Measurements from ENCODE around the gene TRPC4AP. TPM values are rescaled to one million over a fixed set of nuclear protein-coding genes. Genes with fewer than 3 reads are reported as not detected.
A peak's percentile ranks its signal among the peaks of the same experiment; 100 is the strongest.

The TRPC4AP gene
- total and polyA plus RNA-seq, 4 donors = 18.8 to 58.3 (median 54.8) TPM

DNA sequence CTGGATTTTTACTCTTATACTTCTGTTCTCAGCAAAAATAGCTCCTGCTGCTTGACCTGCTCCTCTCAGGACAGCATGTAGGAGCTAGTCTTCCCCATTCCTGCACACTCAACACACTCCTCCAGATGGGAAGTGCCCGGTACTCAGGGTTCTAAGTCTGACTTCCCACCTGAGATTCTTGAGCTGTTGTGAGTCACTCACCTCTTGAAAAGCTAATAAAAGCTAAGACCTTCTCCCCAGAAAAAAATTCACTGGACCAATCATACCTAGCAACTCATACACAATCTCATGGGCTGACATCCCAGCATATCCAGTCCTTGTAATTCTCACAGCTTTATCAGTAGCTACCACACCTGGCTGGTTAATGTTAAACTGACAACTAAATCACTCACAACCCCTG is 53.5 kb downstream of the TRPC4AP start:
- ATAC-seq (ENCODE audit: low FRiP score) (no peak), DNase-seq (no peak)
- H3K27ac ChIP-seq (ENCODE audit: low read depth in 1 of 2, low read length in 2 of 2) = no peak overlapping the region
- no peaks in the 10 kb centered on the region for H3K9me3 ChIP-seq (ENCODE audit: control insufficient read depth, low read length)
- H3K4me3 ChIP-seq (ENCODE audit: low read length in 2 of 2) = no peak overlapping the region
- peaks cover 0 to 2% of the 10 kb centered on the region in 2 donors for H3K4me1 ChIP-seq (ENCODE audit: control insufficient read depth in 1 of 2, insufficient read depth in 2 of 2, low read length in 2 of 2)
- 70 to 71% methylated on average over 1 of the region's 1 CpG for WGBS, 2 donors
- peaks cover 0 to 8% of the 10 kb centered on the region in 2 donors for H3K36me3 ChIP-seq (ENCODE audit: control insufficient read depth in 1 of 2, insufficient read depth in 2 of 2, low read length in 1 of 2)
- H3K27me3 ChIP-seq (ENCODE audit: control insufficient read depth in 1 of 2, insufficient read depth in 2 of 2, low read length in 1 of 2) = no peaks in the 10 kb centered on the region
- intact Hi-C loops (cut with DNase I) = no loop called here

DNA sequence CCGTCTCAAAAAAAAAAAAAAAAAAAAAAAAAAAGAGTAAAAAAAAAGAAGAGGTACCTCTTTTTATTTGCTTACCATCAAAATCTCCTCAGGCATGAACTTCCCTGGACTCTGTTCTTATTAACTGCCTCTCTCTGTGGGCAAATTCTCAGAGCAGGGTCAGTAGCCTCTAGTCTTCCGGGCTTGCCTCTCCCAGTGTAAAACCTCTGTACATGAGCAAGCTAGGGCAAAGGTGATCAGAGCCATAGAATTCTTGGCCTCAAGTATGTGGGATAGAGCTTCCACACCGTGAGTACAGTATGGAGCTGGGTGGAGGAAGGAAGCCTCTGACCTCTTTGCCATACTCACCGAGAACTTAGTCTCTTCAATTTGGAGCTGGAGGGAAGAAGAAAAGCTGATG is 58.5 kb downstream of the TRPC4AP start:
- no peak for ATAC-seq (ENCODE audit: low FRiP score)
- H3K36me3 ChIP-seq (ENCODE audit: control insufficient read depth in 1 of 2, insufficient read depth in 2 of 2, low read length in 1 of 2) = peaks cover 3 to 7% of the 10 kb centered on the region in 2 donors
- 97 to 100% methylated on average over 3 of the region's 4 CpGs for WGBS, 2 donors

DNA sequence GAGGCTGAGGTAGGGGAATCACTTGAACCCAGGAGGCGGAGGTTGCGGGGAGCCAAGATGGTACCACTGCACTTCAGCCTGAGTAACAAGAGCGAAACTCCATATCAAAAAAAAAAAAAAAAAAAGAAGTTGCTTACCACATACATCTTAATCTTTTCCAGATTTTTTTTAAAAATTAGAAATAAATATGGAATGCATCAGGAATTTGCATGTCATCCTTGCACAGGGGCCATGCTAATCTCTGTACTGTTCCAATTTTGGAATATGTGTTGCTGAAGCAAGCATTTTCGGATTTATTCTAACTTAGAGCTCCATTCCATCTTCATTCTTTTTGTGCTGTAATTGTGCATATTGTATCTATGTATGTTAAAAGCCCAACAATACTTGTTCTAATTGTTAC is 62.5 kb downstream of the TRPC4AP start:
- no peaks in the 10 kb centered on the region for H3K9me3 ChIP-seq (ENCODE audit: control insufficient read depth, low read length)
- ATAC-seq (ENCODE audit: low FRiP score) (no peak), DNase-seq (no peak)
- H3K4me3 ChIP-seq (ENCODE audit: low read length in 2 of 2) = no peak overlapping the region
- intact Hi-C loops (cut with DNase I) = no loop called here
- no peaks in the 10 kb centered on the region for H3K27me3 ChIP-seq (ENCODE audit: control insufficient read depth in 1 of 2, insufficient read depth in 2 of 2, low read length in 1 of 2)
- no peaks in the 10 kb centered on the region for H3K4me1 ChIP-seq (ENCODE audit: control insufficient read depth in 1 of 2, insufficient read depth in 2 of 2, low read length in 2 of 2)
- 96 to 97% methylated on average over 4 of the region's 4 CpGs for WGBS, 2 donors
- H3K27ac ChIP-seq (ENCODE audit: low read depth in 1 of 2, low read length in 2 of 2) = no peak overlapping the region
- H3K36me3 ChIP-seq (ENCODE audit: control insufficient read depth in 1 of 2, insufficient read depth in 2 of 2, low read length in 1 of 2) = peaks cover 5 to 7% of the 10 kb centered on the region in 2 donors

More for the DNA sequence above, 58.5 kb downstream of the TRPC4AP start:
- intact Hi-C loops (cut with DNase I) = no loop called here
- Histone ChIP-seq H3K9me3 (ENCODE audit: control insufficient read depth, low read length) (no peaks in the 10 kb centered on the region), H3K4me3 (ENCODE audit: low read length in 2 of 2) (no peak overlapping the region), H3K27me3 (ENCODE audit: control insufficient read depth in 1 of 2, insufficient read depth in 2 of 2, low read length in 1 of 2) (no peaks in the 10 kb centered on the region), H3K27ac (ENCODE audit: low read depth in 1 of 2, low read length in 2 of 2) (no peak overlapping the region), H3K4me1 (ENCODE audit: control insufficient read depth in 1 of 2, insufficient read depth in 2 of 2, low read length in 2 of 2) (no peaks in the 10 kb centered on the region)
- no peak for DNase-seq

DNA sequence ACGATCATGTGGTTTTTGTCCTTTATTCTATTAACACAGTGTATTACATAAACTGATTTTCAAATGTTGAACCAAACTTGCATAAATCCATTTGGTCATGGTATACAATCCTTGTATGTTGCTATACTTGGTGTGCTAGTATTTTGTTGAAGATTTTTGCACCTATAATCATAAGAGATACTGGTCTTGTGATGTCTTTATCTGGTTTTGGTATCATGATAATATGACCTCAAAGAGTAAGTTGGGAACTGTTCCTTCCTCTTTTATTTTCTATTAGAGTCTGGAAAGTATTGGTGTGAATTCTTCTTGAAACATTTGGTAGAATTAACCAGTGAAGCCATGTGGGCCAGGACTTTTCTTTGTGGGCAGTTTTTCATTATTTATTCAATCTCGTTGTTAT is 65.3 kb downstream of the TRPC4AP start:
- no peak for ATAC-seq (ENCODE audit: low FRiP score)
- 63 to 77% methylated on average over 2 of the region's 2 CpGs for WGBS, 2 donors

DNA sequence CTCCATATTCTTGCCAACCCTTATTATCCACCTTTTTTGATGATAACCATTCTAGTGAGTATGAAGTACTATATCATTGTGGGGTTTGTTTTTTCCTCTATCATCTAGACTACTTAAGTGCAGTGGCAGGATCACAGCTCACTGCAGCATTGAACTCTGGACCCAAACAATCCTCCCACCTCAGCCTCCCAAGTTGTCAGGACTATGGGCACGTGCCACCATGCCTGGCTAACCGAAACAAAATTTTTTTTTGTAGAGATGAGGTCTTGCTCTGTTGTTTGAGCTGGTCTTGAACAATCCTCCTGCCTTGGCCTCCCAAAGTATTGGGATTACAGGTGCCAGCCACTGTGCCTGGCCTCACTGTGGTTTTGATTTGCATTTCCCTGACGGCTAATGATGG is 67.5 kb downstream of the TRPC4AP start:
- intact Hi-C loops (cut with DNase I) = no loop called here
- no peak overlapping the region for H3K27ac ChIP-seq (ENCODE audit: low read depth in 1 of 2, low read length in 2 of 2)
- no peaks in the 10 kb centered on the region for H3K27me3 ChIP-seq (ENCODE audit: control insufficient read depth in 1 of 2, insufficient read depth in 2 of 2, low read length in 1 of 2)
- H3K4me3 ChIP-seq (ENCODE audit: low read length in 2 of 2) = no peak overlapping the region
- WGBS, 2 donors = 90 to 92% methylated on average over 3 of the region's 3 CpGs
- peaks cover 3 to 6% of the 10 kb centered on the region in 2 donors for H3K36me3 ChIP-seq (ENCODE audit: control insufficient read depth in 1 of 2, insufficient read depth in 2 of 2, low read length in 1 of 2)
- H3K4me1 ChIP-seq (ENCODE audit: control insufficient read depth in 1 of 2, insufficient read depth in 2 of 2, low read length in 2 of 2) = no peaks in the 10 kb centered on the region
- ATAC-seq (ENCODE audit: low FRiP score) = no peak
- H3K9me3 ChIP-seq (ENCODE audit: control insufficient read depth, low read length) = no peaks in the 10 kb centered on the region
- DNase-seq = no peak

More for the DNA sequence above, 65.3 kb downstream of the TRPC4AP start:
- Histone ChIP-seq H3K4me1 (ENCODE audit: control insufficient read depth in 1 of 2, insufficient read depth in 2 of 2, low read length in 2 of 2) (no peaks in the 10 kb centered on the region), H3K36me3 (ENCODE audit: control insufficient read depth in 1 of 2, insufficient read depth in 2 of 2, low read length in 1 of 2) (peaks cover 0 to 9% of the 10 kb centered on the region in 2 donors), H3K27me3 (ENCODE audit: control insufficient read depth in 1 of 2, insufficient read depth in 2 of 2, low read length in 1 of 2) (no peaks in the 10 kb centered on the region), H3K9me3 (ENCODE audit: control insufficient read depth, low read length) (no peaks in the 10 kb centered on the region), H3K27ac (ENCODE audit: low read depth in 1 of 2, low read length in 2 of 2) (no peak overlapping the region), H3K4me3 (ENCODE audit: low read length in 2 of 2) (no peak overlapping the region)
- intact Hi-C loops (cut with DNase I) = no loop called here
- DNase-seq = no peak

DNA sequence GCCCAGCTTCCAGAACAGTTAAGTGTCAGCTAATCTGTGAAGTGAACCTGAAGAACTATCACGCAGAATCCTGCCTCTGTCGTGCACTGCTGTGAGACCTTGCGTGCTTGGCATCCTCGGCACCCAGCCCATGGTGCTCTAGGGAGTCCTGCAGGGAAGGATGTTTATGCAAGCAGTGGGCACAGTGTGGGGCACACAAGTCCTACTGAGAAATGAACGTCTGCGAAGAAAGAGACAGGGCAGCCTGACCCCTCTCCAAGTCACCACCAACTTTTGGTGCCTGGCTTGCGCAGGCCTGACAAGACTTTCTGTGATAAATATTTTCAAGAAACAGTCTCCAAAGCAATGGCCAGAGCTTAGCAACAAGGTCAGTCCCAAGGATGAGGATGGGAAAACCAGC is 69.0 kb downstream of the TRPC4AP start:
- no peak for DNase-seq
- Histone ChIP-seq H3K27me3 (ENCODE audit: control insufficient read depth in 1 of 2, insufficient read depth in 2 of 2, low read length in 1 of 2) (no peaks in the 10 kb centered on the region), H3K36me3 (ENCODE audit: control insufficient read depth in 1 of 2, insufficient read depth in 2 of 2, low read length in 1 of 2) (peaks cover 5 to 6% of the 10 kb centered on the region in 2 donors), H3K4me1 (ENCODE audit: control insufficient read depth in 1 of 2, insufficient read depth in 2 of 2, low read length in 2 of 2) (no peaks in the 10 kb centered on the region), H3K9me3 (ENCODE audit: control insufficient read depth, low read length) (no peaks in the 10 kb centered on the region), H3K4me3 (ENCODE audit: low read length in 2 of 2) (no peak overlapping the region), H3K27ac (ENCODE audit: low read depth in 1 of 2, low read length in 2 of 2) (no peak overlapping the region)
- 84% methylated on average over 7 of the region's 7 CpGs for WGBS, 2 donors
- intact Hi-C loops (cut with DNase I) = no loop called here
- ATAC-seq (ENCODE audit: low FRiP score) = no peak

DNA sequence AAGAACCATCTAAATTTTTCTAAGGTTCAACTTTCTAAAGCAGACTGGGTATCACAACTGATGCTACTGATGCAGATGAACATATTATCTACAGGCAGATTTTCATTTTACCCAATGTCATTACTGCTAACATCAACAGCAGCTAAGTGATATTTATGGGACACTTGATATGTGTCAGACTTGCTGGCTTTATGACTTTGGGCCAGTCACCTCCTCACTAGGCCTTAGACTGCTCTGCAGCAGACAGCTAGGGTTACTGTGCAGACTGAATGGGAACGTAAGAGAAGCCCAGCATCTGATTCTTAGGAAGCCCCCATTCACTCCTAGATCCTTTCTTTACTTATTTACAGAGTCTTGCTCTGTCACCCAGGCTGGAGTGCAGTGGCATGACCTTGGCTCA is 70.8 kb downstream of the TRPC4AP start:
- Histone ChIP-seq H3K36me3 (ENCODE audit: control insufficient read depth in 1 of 2, insufficient read depth in 2 of 2, low read length in 1 of 2) (peaks cover 6 to 7% of the 10 kb centered on the region in 2 donors), H3K27ac (ENCODE audit: low read depth in 1 of 2, low read length in 2 of 2) (no peak overlapping the region), H3K4me1 (ENCODE audit: control insufficient read depth in 1 of 2, insufficient read depth in 2 of 2, low read length in 2 of 2) (no peaks in the 10 kb centered on the region), H3K4me3 (ENCODE audit: low read length in 2 of 2) (no peak overlapping the region), H3K27me3 (ENCODE audit: control insufficient read depth in 1 of 2, insufficient read depth in 2 of 2, low read length in 1 of 2) (no peaks in the 10 kb centered on the region), H3K9me3 (ENCODE audit: control insufficient read depth, low read length) (no peaks in the 10 kb centered on the region)
- intact Hi-C loops (cut with DNase I) = no loop called here
- WGBS, 2 donors = 81 to 88% methylated on average over 1 of the region's 1 CpG
- no peak for ATAC-seq (ENCODE audit: low FRiP score)
- DNase-seq = no peak

DNA sequence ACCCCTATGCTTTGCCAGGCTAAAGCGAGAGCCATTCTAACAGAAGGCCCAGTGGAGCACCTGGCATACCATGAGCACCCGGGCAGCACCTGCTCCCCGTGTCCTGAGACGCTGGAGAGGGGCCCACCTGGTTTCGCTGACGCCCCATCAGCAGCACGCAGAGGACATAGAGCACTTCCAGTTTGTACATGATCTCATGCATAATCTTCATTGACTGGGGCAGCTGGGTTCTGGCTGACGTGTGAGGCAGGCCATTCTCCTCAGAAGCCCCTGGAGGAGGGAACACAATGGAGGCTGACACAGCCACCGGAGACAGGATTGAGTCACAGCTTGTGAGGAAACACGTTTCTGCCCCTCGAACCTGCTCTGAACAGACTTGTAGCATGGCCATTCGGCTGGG is 71.5 kb downstream of the TRPC4AP start:
- Histone ChIP-seq H3K36me3 (ENCODE audit: control insufficient read depth in 1 of 2, insufficient read depth in 2 of 2, low read length in 1 of 2) (peaks cover 6 to 7% of the 10 kb centered on the region in 2 donors), H3K4me1 (ENCODE audit: control insufficient read depth in 1 of 2, insufficient read depth in 2 of 2, low read length in 2 of 2) (no peaks in the 10 kb centered on the region), H3K27me3 (ENCODE audit: control insufficient read depth in 1 of 2, insufficient read depth in 2 of 2, low read length in 1 of 2) (no peaks in the 10 kb centered on the region), H3K9me3 (ENCODE audit: control insufficient read depth, low read length) (no peaks in the 10 kb centered on the region), H3K27ac (ENCODE audit: low read depth in 1 of 2, low read length in 2 of 2) (no peak overlapping the region), H3K4me3 (ENCODE audit: low read length in 2 of 2) (no peak overlapping the region)
- WGBS, 2 donors = 83 to 87% methylated on average over 12 of the region's 12 CpGs
- intact Hi-C loops (cut with DNase I) = no loop called here
- no peak for ATAC-seq (ENCODE audit: low FRiP score)
- peak in 1 of 2 donors; percentile 43 for DNase-seq

DNA sequence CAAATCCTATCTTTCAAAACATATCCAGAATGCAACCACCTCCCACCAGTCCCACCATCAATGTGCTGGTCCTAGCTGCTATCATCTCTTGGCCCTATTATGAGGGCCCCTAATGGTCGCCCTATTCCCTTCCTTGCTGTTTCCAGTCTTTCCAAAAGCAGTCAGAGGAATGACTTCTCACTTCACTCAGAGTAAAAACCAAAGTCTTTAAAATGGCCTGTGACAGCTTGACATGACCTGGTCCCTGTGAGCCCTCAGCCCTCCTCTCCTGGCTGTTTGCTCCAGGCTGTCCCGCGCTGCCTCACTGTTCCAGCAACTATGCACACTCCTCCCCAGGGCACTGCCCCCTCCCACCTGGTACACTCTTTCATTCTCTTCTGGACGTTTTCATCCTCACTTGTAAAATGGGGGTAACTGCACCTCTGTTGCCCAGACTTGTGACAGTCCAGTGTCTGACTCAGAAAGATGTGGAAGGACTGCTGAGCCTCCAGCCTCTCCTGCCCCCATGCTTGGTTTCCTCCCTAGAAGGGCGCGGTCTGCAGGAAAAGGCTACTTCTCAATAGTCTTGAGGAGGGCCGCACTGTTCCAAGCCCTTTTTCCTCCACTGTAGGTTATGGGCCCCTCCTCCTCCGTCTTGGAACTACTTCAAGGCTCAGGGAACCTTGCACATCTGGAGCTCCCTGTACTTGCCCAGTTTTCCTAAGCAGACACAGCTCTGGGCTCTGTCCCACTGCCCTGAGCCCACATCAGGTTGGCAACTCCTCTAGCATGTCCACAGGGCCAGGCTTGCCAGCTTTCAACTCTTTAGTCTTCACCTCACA is 72.3 kb downstream of the TRPC4AP start:
- Histone ChIP-seq H3K9me3 (ENCODE audit: control insufficient read depth, low read length) (no peaks in the 10 kb centered on the region), H3K4me3 (ENCODE audit: low read length in 2 of 2) (no peak overlapping the region), H3K36me3 (ENCODE audit: control insufficient read depth in 1 of 2, insufficient read depth in 2 of 2, low read length in 1 of 2) (peaks cover 3 to 7% of the 10 kb centered on the region in 2 donors), H3K27me3 (ENCODE audit: control insufficient read depth in 1 of 2, insufficient read depth in 2 of 2, low read length in 1 of 2) (no peaks in the 10 kb centered on the region), H3K4me1 (ENCODE audit: control insufficient read depth in 1 of 2, insufficient read depth in 2 of 2, low read length in 2 of 2) (no peaks in the 10 kb centered on the region), H3K27ac (ENCODE audit: low read depth in 1 of 2, low read length in 2 of 2) (no peak overlapping the region)
- no peak for ATAC-seq (ENCODE audit: low FRiP score)
- intact Hi-C loops (cut with DNase I) = no loop called here
- peak in 1 of 2 donors; percentile 32 for DNase-seq
- WGBS, 2 donors = 80 to 84% methylated on average over 8 of the region's 8 CpGs

All from aorta (tissue), 5 donors.